SU-DHL-6 (cell line): ENCODE results near the gene PROX2.

ENCODE experiments used
- H2AFZ ChIP-seq: fragments of 200-600 bp; sonication (generic); 2 replicates; pipeline ENCODE4 v1.6.1; 2014; ENCODE audit warnings: low read depth, mild to moderate bottlenecking, moderate library complexity, mixed read lengths, antibody characterized with exemption, low read length; ENCODE audit not compliant: severe bottlenecking
- H3F3A ChIP-seq: fragments of 200-600 bp; shearing (Covaris generic); 2 replicates; pipeline ENCODE4 v1.6.0; 2016; ENCODE audit warnings: antibody characterized with exemption, mild to moderate bottlenecking; ENCODE audit not compliant: insufficient read depth
- H3K27ac ChIP-seq: fragments of 200-600 bp; sonication (generic); 2 replicates; pipeline ENCODE4 v1.5.1; 2016; ENCODE audit warnings: low read depth, mild to moderate bottlenecking, low read length, moderate library complexity, mixed read lengths
- H3K27me3 ChIP-seq: fragments of 200-600 bp; sonication (generic), shearing (Covaris generic); 2 replicates; pipeline ENCODE4 v1.6.0; 2014; ENCODE audit warnings: mild to moderate bottlenecking, low read length
- H3K36me3 ChIP-seq: fragments of 200-600 bp; sonication (generic); 2 replicates; pipeline ENCODE4 v1.6.1; 2014; ENCODE audit warnings: mild to moderate bottlenecking, low read length, mixed read lengths
- H3K4me2 ChIP-seq: fragments of 300-600, 200-600 bp; shearing (Covaris generic), sonication (generic); 2 replicates; pipeline ENCODE4 v1.6.0; 2014; ENCODE audit warnings: low read length, low read depth, mild to moderate bottlenecking; ENCODE audit not compliant: poor library complexity, severe bottlenecking
- H3K4me3 ChIP-seq: fragments of 200-600 bp; sonication (generic); 2 replicates; pipeline ENCODE4 v1.5.1; 2014; ENCODE audit warnings: antibody characterized with exemption, low read length, mild to moderate bottlenecking, mixed read lengths; ENCODE audit not compliant: insufficient read depth, poor library complexity, severe bottlenecking
- H3K79me2 ChIP-seq: fragments of 200-600 bp; sonication (generic); 2 replicates; pipeline ENCODE4 v1.6.1; 2014; ENCODE audit warnings: mild to moderate bottlenecking, low read length, moderate library complexity; ENCODE audit not compliant: insufficient read depth
- H3K9ac ChIP-seq: fragments of 200-600 bp; sonication (generic); 2 replicates; pipeline ENCODE4 v1.7.0; 2014; ENCODE audit warnings: mild to moderate bottlenecking, low read length
- H3K9me2 ChIP-seq: fragments of 200-600 bp; sonication (generic); replicated peaks from 2 replicates; pipeline ENCODE4 v1.6.1; 2014; ENCODE audit warnings: low read length; ENCODE audit not compliant: insufficient read depth
- H3K9me3 ChIP-seq: fragments of 200-600 bp; sonication (generic); 2 replicates; pipeline ENCODE4 v1.6.1; 2014; ENCODE audit warnings: low read length, mixed read lengths; ENCODE audit not compliant: insufficient read depth
- H4K20me1 ChIP-seq: fragments of 200-600 bp; sonication (generic); 2 replicates; pipeline ENCODE4 v1.6.1; 2014; ENCODE audit warnings: low read depth, mild to moderate bottlenecking, antibody characterized with exemption, low read length, moderate library complexity, mixed read lengths
- EZH2phosphoT487 ChIP-seq: fragments of 200-600 bp; sonication (generic), shearing (Covaris generic); conservative IDR thresholded peaks from 2 replicates; pipeline ENCODE4 v1.6.1; 2018; ENCODE audit warnings: mild to moderate bottlenecking, antibody characterized with exemption, low read length, moderate library complexity, mixed read lengths
- TF ChIP-seq, protein P1 (sequence below): fragments of 200-600 bp; sonication (generic); IDR thresholded peaks from one replicate; pipeline ENCODE4 v1.5.1; 2017; ENCODE audit warnings: antibody characterized with exemption, mild to moderate bottlenecking, low read length, moderate library complexity; ENCODE audit not compliant: insufficient read depth, poor library complexity, severe bottlenecking

PROX2 gene

DNA sequence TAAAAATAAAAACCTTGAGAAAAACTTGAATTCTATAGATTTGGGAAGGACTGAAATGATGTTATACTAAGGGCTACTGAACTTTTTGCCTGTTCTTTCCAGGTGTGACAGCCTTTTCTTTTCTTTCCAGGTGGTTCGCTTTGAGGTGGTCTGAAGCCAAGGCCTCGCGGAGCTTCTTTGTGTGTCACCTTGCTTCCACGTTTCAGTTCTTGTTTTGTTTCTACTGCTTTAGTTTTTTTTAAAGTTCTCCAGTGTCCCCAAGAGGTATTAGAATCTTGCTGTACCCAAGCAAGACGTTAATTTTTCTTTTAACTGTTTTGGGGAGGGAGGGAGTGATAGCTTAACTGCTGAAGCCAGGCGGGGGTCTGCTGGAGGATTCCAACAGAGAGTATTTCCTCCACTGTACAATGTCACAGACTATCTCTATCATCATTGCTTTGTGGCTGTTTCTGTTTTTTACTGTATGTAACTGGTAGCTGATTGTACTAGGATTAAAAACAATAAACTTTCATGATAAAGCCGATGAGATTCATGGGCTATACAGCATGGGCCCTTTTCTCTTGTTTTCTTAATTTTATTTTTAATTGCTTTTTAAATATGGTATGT, 40.2 kb downstream of the PROX2 start:
- Histone ChIP-seq H3K9me3 (no peaks in the 10 kb centered on the region), H3K4me3 (no peak overlapping the region), H3K9me2 (no peaks in the 10 kb centered on the region), H4K20me1 (no peaks in the 10 kb centered on the region), H3F3A (peaks cover 17% of the 10 kb centered on the region; the same call in 1 of the 2 replicates), H3K27me3 (no peaks in the 10 kb centered on the region), H3K9ac (no peak overlapping the region), H3K36me3 (peaks cover 9% of the 10 kb centered on the region; the same call in 1 of the 2 replicates), H3K27ac (no peak overlapping the region), H2AFZ (no peak overlapping the region), H3K4me2 (no peak overlapping the region), H3K79me2 (no peaks in the 10 kb centered on the region)
- TF ChIP-seq EZH2phosphoT487, result no peak
- TF ChIP-seq, protein P1, sequence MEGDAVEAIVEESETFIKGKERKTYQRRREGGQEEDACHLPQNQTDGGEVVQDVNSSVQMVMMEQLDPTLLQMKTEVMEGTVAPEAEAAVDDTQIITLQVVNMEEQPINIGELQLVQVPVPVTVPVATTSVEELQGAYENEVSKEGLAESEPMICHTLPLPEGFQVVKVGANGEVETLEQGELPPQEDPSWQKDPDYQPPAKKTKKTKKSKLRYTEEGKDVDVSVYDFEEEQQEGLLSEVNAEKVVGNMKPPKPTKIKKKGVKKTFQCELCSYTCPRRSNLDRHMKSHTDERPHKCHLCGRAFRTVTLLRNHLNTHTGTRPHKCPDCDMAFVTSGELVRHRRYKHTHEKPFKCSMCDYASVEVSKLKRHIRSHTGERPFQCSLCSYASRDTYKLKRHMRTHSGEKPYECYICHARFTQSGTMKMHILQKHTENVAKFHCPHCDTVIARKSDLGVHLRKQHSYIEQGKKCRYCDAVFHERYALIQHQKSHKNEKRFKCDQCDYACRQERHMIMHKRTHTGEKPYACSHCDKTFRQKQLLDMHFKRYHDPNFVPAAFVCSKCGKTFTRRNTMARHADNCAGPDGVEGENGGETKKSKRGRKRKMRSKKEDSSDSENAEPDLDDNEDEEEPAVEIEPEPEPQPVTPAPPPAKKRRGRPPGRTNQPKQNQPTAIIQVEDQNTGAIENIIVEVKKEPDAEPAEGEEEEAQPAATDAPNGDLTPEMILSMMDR, result no peak

DNA sequence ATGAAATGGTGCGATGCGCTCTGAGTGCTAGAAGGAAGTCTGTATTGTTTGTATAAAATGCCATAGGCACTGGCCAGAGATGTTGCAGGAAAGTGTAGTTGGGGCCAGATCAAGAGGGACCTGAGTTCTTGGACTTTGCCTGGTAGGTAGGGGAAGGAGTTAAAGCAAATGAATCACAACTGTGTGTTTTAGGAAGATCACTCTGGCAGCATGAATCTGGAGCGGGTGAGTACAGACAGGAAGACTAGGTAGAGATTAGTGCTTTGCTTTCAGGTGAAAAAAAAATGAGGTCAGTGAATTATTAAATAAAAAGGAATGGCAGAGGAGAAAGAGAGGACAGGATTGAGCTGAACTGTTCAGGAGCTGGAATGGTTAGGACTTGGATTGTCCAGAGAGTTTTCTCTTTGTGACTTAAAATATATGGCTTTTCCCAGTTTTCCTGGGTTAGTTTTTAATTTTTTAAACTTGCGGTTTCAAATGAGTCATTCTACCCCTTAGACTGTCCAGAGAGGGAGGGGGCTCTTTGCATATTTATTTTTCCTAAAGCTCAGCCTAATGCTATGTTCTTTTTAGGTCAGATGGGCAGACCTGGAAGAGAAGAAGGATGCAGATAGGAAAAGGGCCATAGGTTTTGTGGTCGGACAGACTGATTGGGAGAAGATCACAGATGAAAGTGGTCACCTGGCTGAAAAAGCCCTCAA, 41.1 kb downstream of the PROX2 start:
- Histone ChIP-seq H3F3A (peaks cover 17% of the 10 kb centered on the region; the same call in 1 of the 2 replicates), H3K36me3 (peaks cover 16% of the 10 kb centered on the region; the same call in 1 of the 2 replicates), H3K79me2 (no peaks in the 10 kb centered on the region), H4K20me1 (no peaks in the 10 kb centered on the region), H3K9ac (no peak overlapping the region), H3K9me3 (no peaks in the 10 kb centered on the region), H3K27ac (no peak overlapping the region), H3K4me2 (no peak overlapping the region), H2AFZ (no peak overlapping the region), H3K27me3 (no peaks in the 10 kb centered on the region), H3K9me2 (no peaks in the 10 kb centered on the region), H3K4me3 (no peak overlapping the region)
- no peak for TF ChIP-seq EZH2phosphoT487
- TF ChIP-seq, protein P1, result no peak

DNA sequence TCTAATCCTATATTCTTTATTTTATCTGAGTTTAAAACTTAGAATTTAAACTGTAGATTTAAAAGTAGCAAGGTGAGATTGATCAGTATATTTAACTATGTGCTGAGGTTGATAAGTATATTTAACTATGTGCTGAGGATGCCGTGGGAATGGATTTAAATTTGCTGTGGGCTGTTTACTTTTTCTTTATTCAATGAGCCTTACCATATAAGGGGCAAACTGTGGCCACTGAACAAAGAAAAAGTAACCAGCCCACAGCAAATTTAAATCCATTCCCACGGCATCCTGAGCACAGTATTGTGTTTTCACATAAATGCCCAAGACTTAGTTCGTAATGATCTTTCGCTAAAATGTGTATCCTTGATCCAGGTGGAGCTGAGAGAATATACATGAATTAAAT, 43.1 kb downstream of the PROX2 start:
- H3K9me3 ChIP-seq, result no peaks in the 10 kb centered on the region
- no peak overlapping the region for H2AFZ ChIP-seq

More for the DNA sequence above, 43.1 kb downstream of the PROX2 start:
- no peak overlapping the region for H3K27ac ChIP-seq
- H4K20me1 ChIP-seq, result no peaks in the 10 kb centered on the region
- H3K4me2 ChIP-seq, result no peak overlapping the region
- H3K79me2 ChIP-seq, result no peaks in the 10 kb centered on the region
- no peak overlapping the region for H3K9ac ChIP-seq
- H3F3A ChIP-seq, result peaks cover 17% of the 10 kb centered on the region; the same call in 1 of the 2 replicates
- H3K4me3 ChIP-seq, result no peak overlapping the region
- no peaks in the 10 kb centered on the region for H3K9me2 ChIP-seq
- TF ChIP-seq, protein P1, result no peak
- no peak for TF ChIP-seq EZH2phosphoT487
- peaks cover 16% of the 10 kb centered on the region; the same call in 1 of the 2 replicates for H3K36me3 ChIP-seq
- no peaks in the 10 kb centered on the region for H3K27me3 ChIP-seq
